Caco-2 (cell line): ENCODE results near the gene SART3. TPM values are rescaled to one million over a fixed set of nuclear protein-coding genes. Genes with fewer than 3 reads are reported as not detected.

ENCODE experiments used
- BruUV-seq: library from RNA; stranded (reverse); fragments of 400-500 nt; replicated peaks from 2 replicates; lab custom pipeline; 2021; lab: Mats Ljungman, UMichigan
- CTCF ChIA-PET: fragments of 300-600 bp; sonication (Branson Sonifier 250); formaldehyde crosslinking; loops from one replicate; lab custom pipeline; 2022; ENCODE audit warnings: antibody characterized with exemption; lab: Charles Lee
- POLR2A ChIA-PET: fragments of 300-600 bp; sonication (Branson Sonifier 250); formaldehyde crosslinking; loops from one replicate; lab custom pipeline; 2022; ENCODE audit warnings: antibody characterized with exemption; lab: Charles Lee
- DNase-seq, 2 experiments: peaks; one replicate each; pipeline versions ENCODE4 v3.0.0 to v3.0.0-alpha.2; 2020 to 2022
- H3K27me3 ChIP-seq: replicated peaks from 2 replicates; pipeline ENCODE4 v1.6.0; 2011; ENCODE audit warnings: low read length; ENCODE audit not compliant: control insufficient read depth, insufficient read depth
- H3K36me3 ChIP-seq: 2 replicates; pipeline ENCODE4 v1.5.1; 2011; ENCODE audit warnings: low read length; ENCODE audit not compliant: control insufficient read depth, insufficient read depth
- H3K4me1 ChIP-seq: fragments of 250-450 bp; sonication (Bioruptor Pico); 2 replicates; pipeline ENCODE4 v1.5.1; 2020; ENCODE audit warnings: mild to moderate bottlenecking
- H3K4me3 ChIP-seq: 2 replicates; pipeline ENCODE4 v1.5.1; 2011; ENCODE audit warnings: low read depth, mild to moderate bottlenecking, control low read depth, low read length
- H3K9me3 ChIP-seq: fragments of 250-450 bp; sonication (Bioruptor Pico); 2 replicates; pipeline ENCODE4 v1.5.1; 2020; ENCODE audit warnings: mild to moderate bottlenecking, moderate library complexity
- H3K27ac Mint-ChIP-seq: one replicate; pipeline ENCODE4 v1.8.0; 2022; ENCODE audit warnings: mixed read lengths; ENCODE audit not compliant: unreplicated experiment
- H3K27me3 Mint-ChIP-seq: one replicate; pipeline ENCODE4 v1.8.0; 2022; ENCODE audit warnings: mixed read lengths; ENCODE audit not compliant: insufficient read depth, unreplicated experiment
- H3K36me3 Mint-ChIP-seq: one replicate; pipeline ENCODE4 v1.8.0; 2022; ENCODE audit warnings: mild to moderate bottlenecking, mixed read lengths; ENCODE audit not compliant: insufficient read depth, unreplicated experiment
- H3K4me1 Mint-ChIP-seq: one replicate; pipeline ENCODE4 v1.8.0; 2022; ENCODE audit warnings: low read depth, mixed read lengths; ENCODE audit not compliant: unreplicated experiment
- H3K4me3 Mint-ChIP-seq: one replicate; pipeline ENCODE4 v1.8.0; 2022; ENCODE audit warnings: mild to moderate bottlenecking, moderate library complexity, mixed read lengths; ENCODE audit not compliant: unreplicated experiment
- H3K9me3 Mint-ChIP-seq: one replicate; pipeline ENCODE4 v1.8.0; 2022; ENCODE audit warnings: mixed read lengths; ENCODE audit not compliant: unreplicated experiment
- intact Hi-C: fragments of 100-400 bp; cut with micrococcal nuclease; formaldehyde crosslinking; loops from one replicate; pipeline ENCODE4 v1.10.0; 2022; ENCODE audit not compliant: unreplicated experiment
- total RNA-seq: library from RNA; stranded (reverse); gene quantifications from 2 replicates; pipeline ENCODE4 v1.2.3, GENCODE V29; 2022
- TF ChIP-seq, protein P1 (sequence below), 2 experiments: fragments of 200-600 bp in 1 of 2; IDR thresholded peaks; 1 replicate in 1 of 2; 2 replicates in 1 of 2; pipeline versions ENCODE4 v1.5.1 to v1.8.0; 2011 to 2022; ENCODE audit warnings: antibody characterized with exemption in 1 of 2, control low read depth in 1 of 2, inconsistent platforms in 1 of 2, low read depth in 1 of 2, low read length in 1 of 2, mild to moderate bottlenecking in 1 of 2, moderate library complexity in 1 of 2; ENCODE audit not compliant: insufficient read depth in 1 of 2, severe bottlenecking in 1 of 2, unreplicated experiment in 1 of 2

Gene SART3
- total RNA-seq, 1 experiment from 2014 or later = 77.3 TPM

DNA sequence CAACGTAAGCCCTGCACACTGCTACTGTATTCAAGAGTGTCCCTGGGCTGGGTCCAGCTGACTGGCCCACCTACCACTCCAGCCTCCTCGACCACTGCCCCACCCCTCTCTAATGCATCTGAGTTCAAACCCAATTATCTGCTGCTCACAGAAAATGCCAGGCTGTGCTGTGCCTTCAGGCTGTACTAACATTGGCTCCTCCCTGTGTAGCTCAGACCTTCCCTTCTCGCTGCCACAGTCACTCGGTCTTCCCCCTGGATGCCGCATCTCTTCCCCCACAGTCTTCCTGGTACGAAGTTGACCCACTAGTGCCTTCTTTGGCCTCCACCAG lies 33.8 kb downstream of the SART3 start:
- Histone ChIP-seq H3K27me3 (no peaks in the 10 kb centered on the region), H3K4me3 (no peak overlapping the region), H3K9me3 (no peaks in the 10 kb centered on the region), H3K4me1 (no peaks in the 10 kb centered on the region), H3K36me3 (peaks cover 6% of the 10 kb centered on the region)
- no peak overlapping the region for H3K4me3 Mint-ChIP-seq
- peaks cover 84% of the 10 kb centered on the region for H3K36me3 Mint-ChIP-seq
- no peak for DNase-seq
- CTCF ChIA-PET = no interaction called here
- H3K27ac Mint-ChIP-seq = no peak overlapping the region
- TF ChIP-seq, protein P1, sequence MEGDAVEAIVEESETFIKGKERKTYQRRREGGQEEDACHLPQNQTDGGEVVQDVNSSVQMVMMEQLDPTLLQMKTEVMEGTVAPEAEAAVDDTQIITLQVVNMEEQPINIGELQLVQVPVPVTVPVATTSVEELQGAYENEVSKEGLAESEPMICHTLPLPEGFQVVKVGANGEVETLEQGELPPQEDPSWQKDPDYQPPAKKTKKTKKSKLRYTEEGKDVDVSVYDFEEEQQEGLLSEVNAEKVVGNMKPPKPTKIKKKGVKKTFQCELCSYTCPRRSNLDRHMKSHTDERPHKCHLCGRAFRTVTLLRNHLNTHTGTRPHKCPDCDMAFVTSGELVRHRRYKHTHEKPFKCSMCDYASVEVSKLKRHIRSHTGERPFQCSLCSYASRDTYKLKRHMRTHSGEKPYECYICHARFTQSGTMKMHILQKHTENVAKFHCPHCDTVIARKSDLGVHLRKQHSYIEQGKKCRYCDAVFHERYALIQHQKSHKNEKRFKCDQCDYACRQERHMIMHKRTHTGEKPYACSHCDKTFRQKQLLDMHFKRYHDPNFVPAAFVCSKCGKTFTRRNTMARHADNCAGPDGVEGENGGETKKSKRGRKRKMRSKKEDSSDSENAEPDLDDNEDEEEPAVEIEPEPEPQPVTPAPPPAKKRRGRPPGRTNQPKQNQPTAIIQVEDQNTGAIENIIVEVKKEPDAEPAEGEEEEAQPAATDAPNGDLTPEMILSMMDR (IDR thresholded peaks at IDR 0.05; ENCODE audit: insufficient read depth in 1 of 2, low read depth in 1 of 2, low read length in 1 of 2, severe bottlenecking in 1 of 2, unreplicated experiment in 1 of 2) = no peak
- no peaks in the 10 kb centered on the region for H3K9me3 Mint-ChIP-seq
- POLR2A ChIA-PET = no interaction called here
- no peaks in the 10 kb centered on the region for H3K4me1 Mint-ChIP-seq
- BruUV-seq = no TSS peak
- intact Hi-C loops = no loop called here
- no peaks in the 10 kb centered on the region for H3K27me3 Mint-ChIP-seq

DNA sequence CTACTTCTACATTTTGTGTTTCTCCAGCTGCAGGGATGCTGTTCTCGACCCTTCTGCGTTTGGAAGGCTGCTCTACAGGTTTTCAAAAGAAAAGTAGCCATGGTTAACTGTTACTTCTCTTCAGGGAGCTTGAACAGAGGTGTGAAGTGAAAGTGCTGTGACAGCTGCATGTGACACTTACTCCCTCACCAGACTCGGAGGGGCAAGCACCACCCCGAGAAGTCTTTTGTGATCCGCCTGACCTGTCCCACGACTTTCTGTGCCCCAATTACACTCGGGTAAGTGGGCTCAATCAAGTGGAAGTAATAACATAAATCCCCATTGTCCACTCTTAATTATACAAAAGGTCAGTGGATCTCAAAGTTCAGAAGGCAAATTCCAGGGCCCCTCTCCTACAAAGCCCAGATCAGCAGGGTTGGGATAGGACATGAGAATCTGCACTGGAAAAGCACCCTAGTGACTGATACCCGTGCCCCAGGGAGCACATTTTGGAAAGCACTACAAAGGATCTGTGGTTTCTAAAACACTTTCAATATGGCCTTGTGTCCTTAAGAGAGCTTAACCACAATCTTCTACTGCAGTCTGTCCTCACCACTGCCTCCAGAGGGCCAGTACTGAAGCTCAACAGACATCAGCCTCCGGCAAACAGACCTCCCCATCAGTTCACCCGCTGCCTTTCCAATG lies 34.3 kb downstream of the SART3 start:
- BruUV-seq = no TSS peak

DNA sequence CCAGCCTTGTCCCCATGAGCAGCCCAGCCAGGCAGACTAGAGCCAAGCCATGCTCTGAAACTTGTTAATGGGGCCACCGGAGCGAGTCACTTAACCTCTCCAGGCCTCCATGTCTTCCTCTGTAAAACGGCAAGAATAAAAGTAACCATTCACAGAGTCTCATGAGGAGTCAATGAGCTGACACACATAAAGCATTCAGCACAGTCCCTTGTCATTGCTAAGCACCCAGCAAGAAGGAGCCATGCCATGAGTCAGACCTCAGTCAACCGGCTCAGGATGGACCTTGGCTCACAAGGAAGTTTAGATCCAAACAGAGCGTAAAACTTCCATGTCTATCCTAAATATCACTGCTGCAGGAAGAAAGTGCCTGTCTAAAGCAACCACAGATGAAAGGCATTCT lies 35.3 kb downstream of the SART3 start:
- peaks cover 84% of the 10 kb centered on the region for H3K36me3 Mint-ChIP-seq
- no TSS peak for BruUV-seq
- no peaks in the 10 kb centered on the region for H3K4me1 ChIP-seq
- POLR2A ChIA-PET = no interaction called here
- no peaks in the 10 kb centered on the region for H3K9me3 ChIP-seq
- intact Hi-C loops = no loop called here
- no peak for DNase-seq
- no peaks in the 10 kb centered on the region for H3K4me1 Mint-ChIP-seq
- H3K4me3 ChIP-seq = no peak overlapping the region
- H3K9me3 Mint-ChIP-seq = no peaks in the 10 kb centered on the region
- CTCF ChIA-PET = no interaction called here
- no peaks in the 10 kb centered on the region for H3K27me3 ChIP-seq
- H3K27me3 Mint-ChIP-seq = no peaks in the 10 kb centered on the region
- H3K4me3 Mint-ChIP-seq = no peak overlapping the region
- peaks cover 5% of the 10 kb centered on the region for H3K36me3 ChIP-seq
- no peak overlapping the region for H3K27ac Mint-ChIP-seq
- TF ChIP-seq, protein P1 (IDR thresholded peaks at IDR 0.05; ENCODE audit: insufficient read depth in 1 of 2, low read depth in 1 of 2, low read length in 1 of 2, severe bottlenecking in 1 of 2, unreplicated experiment in 1 of 2) = no peak

More for the DNA sequence above, 34.3 kb downstream of the SART3 start:
- POLR2A ChIA-PET = no interaction called here
- intact Hi-C loops = no loop called here
- Histone ChIP-seq H3K27me3 (no peaks in the 10 kb centered on the region), H3K4me1 (no peaks in the 10 kb centered on the region), H3K9me3 (no peaks in the 10 kb centered on the region), H3K36me3 (peaks cover 4% of the 10 kb centered on the region), H3K4me3 (no peak overlapping the region)
- CTCF ChIA-PET = no interaction called here
- H3K4me1 Mint-ChIP-seq = no peaks in the 10 kb centered on the region
- no peak overlapping the region for H3K4me3 Mint-ChIP-seq
- peaks cover 84% of the 10 kb centered on the region for H3K36me3 Mint-ChIP-seq
- TF ChIP-seq, protein P1 (IDR thresholded peaks at IDR 0.05; ENCODE audit: insufficient read depth in 1 of 2, low read depth in 1 of 2, low read length in 1 of 2, severe bottlenecking in 1 of 2, unreplicated experiment in 1 of 2) = no peak
- H3K27ac Mint-ChIP-seq = no peak overlapping the region
- no peaks in the 10 kb centered on the region for H3K27me3 Mint-ChIP-seq
- H3K9me3 Mint-ChIP-seq = no peaks in the 10 kb centered on the region
- no peak for DNase-seq
